ENCODE measurements around the gene SPDYA.
"Not testable (repeated sequence)": the region's sequence is repeated elsewhere in the genome, so short reads cannot be mapped to it uniquely, and the experiment has no call there.

SPDYA gene

GRCh38 chr2:28768952-28769351 lies 41.7 kb upstream of the SPDYA start:
- TF ChIP-seq CTCF (IDR thresholded peaks at IDR 0.05; ENCODE audit: borderline replicate concordance, insufficient read depth, low read depth, low read length) = no peak
- no peak overlapping the region for H3K4me3 ChIP-seq (ENCODE audit: low read depth, low read length)

- H3K4me3 ChIP-seq (ENCODE audit: low read depth, low read length) = no peak overlapping the region
- TF ChIP-seq CTCF (IDR thresholded peaks at IDR 0.05; ENCODE audit: borderline replicate concordance, insufficient read depth, low read depth, low read length) = no peak
Observed at GRCh38 chr2:28772351-28772750, 38.3 kb upstream of the SPDYA start.

GRCh38 chr2:28776471-28776870 lies 34.2 kb upstream of the SPDYA start:
- TF ChIP-seq CTCF (IDR thresholded peaks at IDR 0.05; ENCODE audit: borderline replicate concordance, insufficient read depth, low read depth, low read length) = no peak
- no peak overlapping the region for H3K4me3 ChIP-seq (ENCODE audit: low read depth, low read length)

GRCh38 chr2:28778392-28778791 lies 32.2 kb upstream of the SPDYA start:
- H3K4me3 ChIP-seq (ENCODE audit: low read depth, low read length) = no peak overlapping the region
- TF ChIP-seq CTCF (IDR thresholded peaks at IDR 0.05; ENCODE audit: borderline replicate concordance, insufficient read depth, low read depth, low read length) = no peak

- H3K4me3 ChIP-seq (ENCODE audit: low read depth, low read length) = no peak overlapping the region
- no peak for TF ChIP-seq CTCF (IDR thresholded peaks at IDR 0.05; ENCODE audit: borderline replicate concordance, insufficient read depth, low read depth, low read length)
Observed at GRCh38 chr2:28779001-28779400, 31.6 kb upstream of the SPDYA start.

- no peak overlapping the region for H3K4me3 ChIP-seq (ENCODE audit: low read depth, low read length)
Observed at GRCh38 chr2:28780496-28780895, 30.1 kb upstream of the SPDYA start.

GRCh38 chr2:28782423-28782822 lies 28.2 kb upstream of the SPDYA start:
- TF ChIP-seq CTCF (IDR thresholded peaks at IDR 0.05; ENCODE audit: borderline replicate concordance, insufficient read depth, low read depth, low read length) = no peak
- H3K4me3 ChIP-seq (ENCODE audit: low read depth, low read length) = no peak overlapping the region

More at GRCh38 chr2:28780496-28780895, 30.1 kb upstream of the SPDYA start:
- TF ChIP-seq CTCF (IDR thresholded peaks at IDR 0.05; ENCODE audit: borderline replicate concordance, insufficient read depth, low read depth, low read length) = no peak

- not testable (repeated sequence) for H3K4me3 ChIP-seq (ENCODE audit: low read depth, low read length)
Observed at GRCh38 chr2:28784570-28784969, 26.1 kb upstream of the SPDYA start.
